A673 (cell line): Measurements from ENCODE around the gene TBXAS1. TPM values are rescaled to one million over a fixed set of nuclear protein-coding genes. Genes with fewer than 3 reads are reported as not detected.

ENCODE experiments used
- BruUV-seq: library from RNA; stranded (reverse); fragments of 400-500 nt; replicated peaks from 2 replicates; lab custom pipeline; 2021; lab: Mats Ljungman, UMichigan
- CTCF ChIA-PET: fragments of 300-600 bp; sonication (Branson Sonifier 250); formaldehyde crosslinking; loops from one replicate; lab custom pipeline; 2022; ENCODE audit warnings: antibody characterized with exemption; lab: Charles Lee
- POLR2A ChIA-PET: fragments of 300-600 bp; sonication (Branson Sonifier 250); formaldehyde crosslinking; loops from one replicate; lab custom pipeline; 2022; ENCODE audit warnings: antibody characterized with exemption; ENCODE audit not compliant: low non-redundant PET; lab: Charles Lee
- DNase-seq: peaks from one replicate; pipeline ENCODE4 v3.0.0-alpha.2; 2015; ENCODE audit warnings: low spot score
- H3K27ac ChIP-seq: fragments of 200-600 bp; sonication (generic); 2 replicates; pipeline ENCODE4 v1.5.1; 2016; ENCODE audit warnings: mixed run types, low read depth, mild to moderate bottlenecking, mixed read lengths, antibody characterized with exemption, low read length; ENCODE audit not compliant: poor library complexity, severe bottlenecking
- H3K27me3 ChIP-seq: fragments of 200-600 bp; sonication (generic); replicated peaks from 2 replicates; pipeline ENCODE4 v1.6.1; 2017; ENCODE audit warnings: mixed run types, low read depth, mild to moderate bottlenecking, mixed read lengths, antibody characterized with exemption, low read length; ENCODE audit not compliant: insufficient read depth, poor library complexity
- H3K36me3 ChIP-seq: fragments of 200-600 bp; sonication (generic); 2 replicates; pipeline ENCODE4 v1.6.1; 2016; ENCODE audit warnings: mixed run types, mild to moderate bottlenecking, mixed read lengths, antibody characterized with exemption, low read length; ENCODE audit not compliant: insufficient read depth, poor library complexity, severe bottlenecking
- H3K4me1 ChIP-seq: fragments of 200-600 bp; sonication (generic); 2 replicates; pipeline ENCODE4 v1.6.1; 2017; ENCODE audit warnings: mixed run types, mild to moderate bottlenecking, mixed read lengths, antibody characterized with exemption, low read length; ENCODE audit not compliant: insufficient read depth, poor library complexity, severe bottlenecking
- H3K4me3 ChIP-seq: fragments of 200-600 bp; sonication (generic); 2 replicates; pipeline ENCODE4 v1.5.1; 2016; ENCODE audit warnings: low read depth, mixed run types, mild to moderate bottlenecking, mixed read lengths, low read length; ENCODE audit not compliant: poor library complexity, severe bottlenecking
- H3K9me3 ChIP-seq: fragments of 200-600 bp; sonication (generic); 2 replicates; pipeline ENCODE4 v1.6.1; 2016; ENCODE audit warnings: mixed run types, low read depth, mild to moderate bottlenecking, mixed read lengths, antibody characterized with exemption, low read length; ENCODE audit not compliant: poor library complexity, severe bottlenecking
- EZH2 ChIP-seq: fragments of 200-600 bp; sonication (generic); IDR thresholded peaks from 2 replicates; pipeline ENCODE4 v1.6.1; 2017; ENCODE audit warnings: borderline replicate concordance, low read depth, mild to moderate bottlenecking, mixed read lengths, antibody characterized with exemption, low read length; ENCODE audit not compliant: poor library complexity, severe bottlenecking
- intact Hi-C: fragments of 100-400 bp; cut with micrococcal nuclease; formaldehyde crosslinking; loops from one replicate; pipeline ENCODE4 v1.10.0; 2022; ENCODE audit not compliant: unreplicated experiment
- total RNA-seq: library from RNA; stranded (reverse); gene quantifications from 2 replicates; pipeline ENCODE4 v1.2.3, GENCODE V29; 2021
- TF ChIP-seq, protein P1 (sequence below): fragments of 300-800, 200-600 bp; sonication (generic); conservative IDR thresholded peaks from 2 replicates; pipeline ENCODE4 v1.5.1; 2017; ENCODE audit warnings: low read depth, mild to moderate bottlenecking, antibody characterized with exemption, low read length, moderate library complexity, mixed read lengths

TBXAS1 gene
- total RNA-seq, 1 experiment from 2014 or later: 2.5 TPM

DNA sequence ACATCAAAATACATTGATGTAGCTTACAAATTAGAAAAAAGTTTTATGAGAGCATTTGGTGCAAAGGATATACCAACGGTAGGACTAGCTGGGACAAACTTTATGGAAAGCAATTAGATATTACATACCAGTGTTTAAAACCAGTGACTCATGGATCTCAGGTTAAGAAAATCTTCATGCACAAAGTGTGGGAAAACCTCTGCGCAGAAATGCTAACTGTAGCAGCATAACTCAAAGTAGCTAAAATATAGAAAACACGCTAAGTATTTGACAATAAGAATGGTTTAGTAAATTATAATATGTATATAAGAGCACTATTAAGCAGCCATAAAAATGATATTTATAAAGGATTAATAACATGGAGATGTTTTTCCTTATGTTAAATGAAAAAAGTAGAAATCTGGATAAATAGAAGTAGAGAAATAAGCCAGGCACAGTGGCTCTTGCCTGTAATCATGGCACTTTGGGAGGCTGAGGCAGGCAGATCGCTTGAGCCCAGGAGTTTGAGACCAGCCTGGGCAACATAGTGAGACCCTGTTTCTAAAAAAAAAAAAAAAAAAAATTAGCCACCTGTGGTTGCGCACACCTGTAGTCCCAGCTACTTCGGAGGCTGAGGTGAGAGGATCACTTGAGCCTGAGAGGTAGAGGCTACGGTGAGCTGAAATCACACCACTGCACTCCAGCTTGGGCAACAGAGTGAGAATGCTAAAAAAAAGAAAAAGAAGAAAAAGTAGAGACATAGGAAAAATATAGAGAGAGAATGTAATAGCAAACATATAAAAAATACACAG is 37.2 kb downstream of the TBXAS1 start:
- Histone ChIP-seq H3K4me1 (no peaks in the 10 kb centered on the region), H3K27me3 (peaks cover 10% of the 10 kb centered on the region), H3K9me3 (peaks cover 8% of the 10 kb centered on the region), H3K4me3 (no peak overlapping the region), H3K27ac (no peak overlapping the region), H3K36me3 (no peaks in the 10 kb centered on the region)
- no TSS peak for BruUV-seq
- intact Hi-C loops: no loop called here
- no peak for DNase-seq
- ChIA-PET CTCF (no interaction called here), POLR2A (no interaction called here)
- TF ChIP-seq, protein P1, sequence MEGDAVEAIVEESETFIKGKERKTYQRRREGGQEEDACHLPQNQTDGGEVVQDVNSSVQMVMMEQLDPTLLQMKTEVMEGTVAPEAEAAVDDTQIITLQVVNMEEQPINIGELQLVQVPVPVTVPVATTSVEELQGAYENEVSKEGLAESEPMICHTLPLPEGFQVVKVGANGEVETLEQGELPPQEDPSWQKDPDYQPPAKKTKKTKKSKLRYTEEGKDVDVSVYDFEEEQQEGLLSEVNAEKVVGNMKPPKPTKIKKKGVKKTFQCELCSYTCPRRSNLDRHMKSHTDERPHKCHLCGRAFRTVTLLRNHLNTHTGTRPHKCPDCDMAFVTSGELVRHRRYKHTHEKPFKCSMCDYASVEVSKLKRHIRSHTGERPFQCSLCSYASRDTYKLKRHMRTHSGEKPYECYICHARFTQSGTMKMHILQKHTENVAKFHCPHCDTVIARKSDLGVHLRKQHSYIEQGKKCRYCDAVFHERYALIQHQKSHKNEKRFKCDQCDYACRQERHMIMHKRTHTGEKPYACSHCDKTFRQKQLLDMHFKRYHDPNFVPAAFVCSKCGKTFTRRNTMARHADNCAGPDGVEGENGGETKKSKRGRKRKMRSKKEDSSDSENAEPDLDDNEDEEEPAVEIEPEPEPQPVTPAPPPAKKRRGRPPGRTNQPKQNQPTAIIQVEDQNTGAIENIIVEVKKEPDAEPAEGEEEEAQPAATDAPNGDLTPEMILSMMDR: no peak
- no peak for TF ChIP-seq EZH2

DNA sequence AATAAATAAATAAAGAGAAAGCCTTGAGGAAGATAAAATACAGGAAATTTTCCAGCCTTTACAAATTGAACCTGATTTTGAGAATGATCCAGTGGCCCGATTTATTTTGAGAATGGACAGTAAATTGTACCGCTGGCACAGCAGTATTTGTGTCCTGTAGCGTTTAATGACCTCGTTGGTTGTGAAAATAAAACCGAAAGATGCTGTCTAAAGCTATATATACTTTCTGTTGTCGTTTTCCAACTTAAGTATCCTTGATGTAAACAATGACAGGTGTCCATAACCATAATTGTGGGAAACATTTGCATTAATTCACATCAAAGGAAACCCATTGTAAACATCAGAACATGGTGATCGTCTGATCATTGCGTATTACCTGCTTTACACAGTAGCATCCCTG is 38.8 kb downstream of the TBXAS1 start:
- POLR2A ChIA-PET: no interaction called here

DNA sequence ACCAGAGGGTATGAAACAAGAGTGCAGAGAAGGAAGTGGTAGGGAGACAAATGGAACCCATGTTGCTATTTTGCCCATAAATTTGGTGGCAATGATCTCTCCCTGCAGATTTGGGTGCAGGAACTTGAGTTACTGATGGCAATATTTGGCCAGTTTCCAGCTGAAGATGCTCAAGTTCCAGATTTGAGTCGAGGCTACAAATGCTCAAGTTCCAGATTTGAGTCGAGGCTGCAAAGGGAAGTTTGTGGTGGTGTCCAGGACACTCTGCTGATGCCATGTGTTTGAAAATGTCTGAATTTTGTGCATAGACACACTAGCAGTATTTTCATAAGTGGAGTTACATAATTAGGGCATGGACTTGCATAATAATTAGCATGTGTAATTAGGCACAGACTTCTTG is 40.8 kb downstream of the TBXAS1 start:
- no peak for DNase-seq
- intact Hi-C loops: no loop called here

More for the DNA sequence above, 38.8 kb downstream of the TBXAS1 start:
- Histone ChIP-seq H3K9me3 (peaks cover 8% of the 10 kb centered on the region), H3K27ac (no peak overlapping the region), H3K36me3 (no peaks in the 10 kb centered on the region), H3K4me1 (no peaks in the 10 kb centered on the region), H3K27me3 (peaks cover 7% of the 10 kb centered on the region), H3K4me3 (no peak overlapping the region)
- CTCF ChIA-PET: no interaction called here
- no peak for DNase-seq
- TF ChIP-seq, protein P1: no peak
- no peak for TF ChIP-seq EZH2
- BruUV-seq: no TSS peak
- intact Hi-C loops: no loop called here

More for the DNA sequence above, 40.8 kb downstream of the TBXAS1 start:
- Histone ChIP-seq H3K27me3 (no peaks in the 10 kb centered on the region), H3K27ac (no peak overlapping the region), H3K36me3 (no peaks in the 10 kb centered on the region), H3K9me3 (no peaks in the 10 kb centered on the region), H3K4me1 (no peaks in the 10 kb centered on the region), H3K4me3 (no peak overlapping the region)
- ChIA-PET CTCF (no interaction called here), POLR2A (no interaction called here)
- no peak for TF ChIP-seq EZH2
- TF ChIP-seq, protein P1: no peak
- BruUV-seq: no TSS peak
